H9 (cell line): ENCODE data around the gene SAFB. TPM values are rescaled to one million over a fixed set of nuclear protein-coding genes. Genes with fewer than 3 reads are reported as not detected.

ENCODE experiments used
- DNase-seq: peaks from one replicate; pipeline ENCODE4 v3.0.0-alpha.2; 2017
- H2AFZ ChIP-seq: one replicate; pipeline ENCODE4 v1.6.1; 2013; ENCODE audit warnings: mild to moderate bottlenecking, low read length, control low read depth, moderate library complexity
- H2AK5ac ChIP-seq: 2 replicates; pipeline ENCODE4 v1.6.1; 2013; ENCODE audit warnings: low read length, control low read depth, mixed read lengths; ENCODE audit not compliant: insufficient read length
- H2BK120ac ChIP-seq: one replicate; pipeline ENCODE4 v1.6.1; 2013; ENCODE audit warnings: low read depth, mild to moderate bottlenecking, low read length, control low read depth, inconsistent platforms; ENCODE audit not compliant: poor library complexity, severe bottlenecking
- H2BK12ac ChIP-seq: 2 replicates; pipeline ENCODE4 v1.6.1; 2013; ENCODE audit warnings: low read length, control low read depth, mixed read lengths, low read depth; ENCODE audit not compliant: insufficient read length
- H2BK15ac ChIP-seq: 2 replicates; pipeline ENCODE4 v1.6.1; 2013; ENCODE audit warnings: low read depth, low read length, control low read depth
- H2BK20ac ChIP-seq: one replicate; pipeline ENCODE4 v1.6.1; 2013; ENCODE audit warnings: low read depth, mild to moderate bottlenecking, low read length, control low read depth, inconsistent platforms; ENCODE audit not compliant: poor library complexity, severe bottlenecking
- H2BK5ac ChIP-seq: 2 replicates; pipeline ENCODE4 v1.6.1; 2013; ENCODE audit warnings: low read length, control low read depth, mixed read lengths; ENCODE audit not compliant: insufficient read length
- H3K14ac ChIP-seq: 2 replicates; pipeline ENCODE4 v1.6.1; 2013; ENCODE audit warnings: low read length, control low read depth; ENCODE audit not compliant: insufficient read depth
- H3K18ac ChIP-seq: 2 replicates; pipeline ENCODE4 v1.6.1; 2013; ENCODE audit warnings: low read depth, mild to moderate bottlenecking, mixed read lengths, low read length, control low read depth; ENCODE audit not compliant: insufficient read length
- H3K23ac ChIP-seq: 2 replicates; pipeline ENCODE4 v1.6.1; 2013; ENCODE audit warnings: low read length, control low read depth, mixed read lengths, low read depth; ENCODE audit not compliant: insufficient read length
- H3K23me2 ChIP-seq: 2 replicates; pipeline ENCODE4 v1.6.1; 2013; ENCODE audit warnings: low read depth, mild to moderate bottlenecking, mixed read lengths, low read length, control low read depth; ENCODE audit not compliant: insufficient read length, poor library complexity, severe bottlenecking
- H3K27ac ChIP-seq: 2 replicates; pipeline ENCODE4 v1.5.1; 2013; ENCODE audit warnings: low read length, control low read depth, mixed read lengths, low read depth; ENCODE audit not compliant: insufficient read length
- H3K27me3 ChIP-seq: 2 replicates; pipeline ENCODE4 v1.6.1; 2013; ENCODE audit warnings: low read length, control low read depth, inconsistent platforms; ENCODE audit not compliant: insufficient read depth
- H3K4ac ChIP-seq: 2 replicates; pipeline ENCODE4 v1.6.1; 2013; ENCODE audit warnings: low read depth, mild to moderate bottlenecking, control low read depth, inconsistent platforms, low read length, moderate library complexity
- H3K4me1 ChIP-seq: 2 replicates; pipeline ENCODE4 v1.6.1; 2013; ENCODE audit warnings: low read length, control low read depth, inconsistent platforms; ENCODE audit not compliant: insufficient read depth
- H3K4me2 ChIP-seq: 2 replicates; pipeline ENCODE4 v1.6.1; 2013; ENCODE audit warnings: low read length, control low read depth, mixed read lengths; ENCODE audit not compliant: insufficient read length, insufficient read depth
- H3K56ac ChIP-seq: 2 replicates; pipeline ENCODE4 v1.6.1; 2013; ENCODE audit warnings: low read depth, mild to moderate bottlenecking, mixed read lengths, low read length, control low read depth; ENCODE audit not compliant: insufficient read length
- H3K79me1 ChIP-seq: 2 replicates; pipeline ENCODE4 v1.6.1; 2013; ENCODE audit warnings: low read depth, mild to moderate bottlenecking, moderate library complexity, low read length, control low read depth, inconsistent platforms; ENCODE audit not compliant: insufficient read depth, poor library complexity, severe bottlenecking
- H3K79me2 ChIP-seq: 2 replicates; pipeline ENCODE4 v1.6.1; 2013; ENCODE audit warnings: low read length, control low read depth, inconsistent platforms; ENCODE audit not compliant: insufficient read depth
- H3K9ac ChIP-seq: 2 replicates; pipeline ENCODE4 v1.6.1; 2013; ENCODE audit warnings: low read length, control low read depth, mixed read lengths; ENCODE audit not compliant: insufficient read length; ENCODE audit errors: extremely low read depth
- H3K9me3 ChIP-seq: one replicate; pipeline ENCODE4 v1.6.1; 2013; ENCODE audit warnings: low read depth, low read length, inconsistent platforms; ENCODE audit not compliant: control insufficient read depth
- H3T11ph ChIP-seq: one replicate; pipeline ENCODE4 v1.6.1; 2013; ENCODE audit warnings: mild to moderate bottlenecking, low read length, control low read depth, inconsistent platforms
- H4K20me1 ChIP-seq: one replicate; pipeline ENCODE4 v1.6.1; 2013; ENCODE audit not compliant: control insufficient read depth, insufficient read length, insufficient read depth
- H4K5ac ChIP-seq: 2 replicates; pipeline ENCODE4 v1.6.1; 2013; ENCODE audit warnings: low read depth, mild to moderate bottlenecking, mixed read lengths, low read length, control low read depth; ENCODE audit not compliant: insufficient read length
- H4K8ac ChIP-seq: replicated peaks from 2 replicates; pipeline ENCODE4 v1.6.1; 2013; ENCODE audit warnings: low read length, control low read depth, mixed read lengths, low read depth; ENCODE audit not compliant: insufficient read length
- H4K91ac ChIP-seq: 2 replicates; pipeline ENCODE4 v1.6.1; 2013; ENCODE audit warnings: low read depth, mild to moderate bottlenecking, moderate library complexity, mixed read lengths, low read length, control low read depth; ENCODE audit not compliant: insufficient read length
- H3K27ac Mint-ChIP-seq, 3 experiments: 2 replicates in 2 of 3; 3 replicates in 1 of 3; pipeline ENCODE4 v1.8.0; 2020 to 2021; ENCODE audit warnings: mixed read lengths in 3 of 3, mild to moderate bottlenecking in 1 of 3, moderate library complexity in 1 of 3
- H3K27me3 Mint-ChIP-seq: 2 replicates; pipeline ENCODE4 v1.8.0; 2021; ENCODE audit warnings: low read depth, mild to moderate bottlenecking, moderate library complexity, mixed read lengths
- H3K36me3 Mint-ChIP-seq, 3 experiments: 2 replicates in 2 of 3; 3 replicates in 1 of 3; pipeline ENCODE4 v1.8.0; 2020 to 2021; ENCODE audit warnings: low read depth in 3 of 3, mixed read lengths in 3 of 3; ENCODE audit not compliant: insufficient read depth in 1 of 3
- H3K4me1 Mint-ChIP-seq, 2 experiments: 2 replicates each; pipeline ENCODE4 v1.8.0; 2020; ENCODE audit warnings: mixed read lengths in 2 of 2
- H3K4me3 Mint-ChIP-seq, 2 experiments: 2 replicates in 1 of 2; 3 replicates in 1 of 2; pipeline ENCODE4 v1.8.0; 2020 to 2021; ENCODE audit warnings: mild to moderate bottlenecking in 2 of 2, mixed read lengths in 2 of 2, moderate library complexity in 1 of 2
- H3K9me3 Mint-ChIP-seq, 2 experiments: 2 replicates in 1 of 2; 3 replicates in 1 of 2; pipeline ENCODE4 v1.8.0; 2020; ENCODE audit warnings: mild to moderate bottlenecking in 2 of 2, mixed read lengths in 2 of 2, moderate library complexity in 1 of 2
- WGBS: extraction: QIAGEN DNeasy Blood & Tissue Kit; methylation state at CpG from one replicate; pipeline ENCODE4 v1.1.7; 2013; ENCODE audit warnings: missing lambda C conversion rate, low lambda C conversion rate, mixed read lengths; ENCODE audit not compliant: insufficient read length; ENCODE audit errors: extremely low coverage; 5-methylcytosine and 5-hydroxymethylcytosine counted together
- total RNA-seq: library from RNA; stranded (reverse); gene quantifications from 2 replicates; pipeline ENCODE4 v1.2.1, GENCODE V29; 2021
- TF ChIP-seq, protein P1 (sequence below): fragments of 200-600 bp; sonication (generic); conservative IDR thresholded peaks from 3 replicates; pipeline ENCODE4 v1.8.0; 2021; ENCODE audit warnings: antibody characterized with exemption, mild to moderate bottlenecking

Gene SAFB
- total RNA-seq, 1 experiment from 2014 or later: 110 TPM

DNA sequence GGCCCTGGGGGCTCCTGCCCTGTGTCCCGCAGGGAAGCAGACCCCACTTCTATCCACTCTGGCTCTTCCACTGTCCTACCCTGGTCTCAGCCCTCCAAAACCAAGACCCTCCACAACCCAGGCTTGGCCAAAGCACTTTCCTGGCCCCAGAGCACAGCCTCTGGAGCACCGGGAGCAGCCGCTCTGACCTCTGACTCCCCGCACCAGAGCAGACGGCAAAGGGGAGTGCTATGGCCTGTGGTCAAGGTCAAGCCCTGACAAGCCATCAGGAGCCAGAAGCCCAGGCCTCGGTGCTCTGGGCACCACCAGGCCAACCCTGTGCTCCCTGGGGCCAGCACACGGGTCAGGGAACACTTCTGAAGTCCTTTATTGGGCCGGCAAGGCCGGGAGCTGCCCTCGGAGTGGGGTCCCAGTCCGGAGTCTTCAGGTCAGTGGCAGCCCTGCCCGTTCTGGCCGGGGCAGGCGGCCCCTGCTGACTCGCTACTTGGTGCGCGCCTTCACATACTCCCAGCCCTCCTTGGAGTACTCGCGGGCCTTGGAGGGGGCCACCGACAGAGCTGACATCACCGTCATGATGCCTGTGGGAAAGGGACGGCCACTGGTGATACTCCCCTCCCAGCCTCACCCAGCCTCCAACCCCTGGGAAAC, 55.3 kb downstream of the SAFB start:
- TF ChIP-seq, protein P1, sequence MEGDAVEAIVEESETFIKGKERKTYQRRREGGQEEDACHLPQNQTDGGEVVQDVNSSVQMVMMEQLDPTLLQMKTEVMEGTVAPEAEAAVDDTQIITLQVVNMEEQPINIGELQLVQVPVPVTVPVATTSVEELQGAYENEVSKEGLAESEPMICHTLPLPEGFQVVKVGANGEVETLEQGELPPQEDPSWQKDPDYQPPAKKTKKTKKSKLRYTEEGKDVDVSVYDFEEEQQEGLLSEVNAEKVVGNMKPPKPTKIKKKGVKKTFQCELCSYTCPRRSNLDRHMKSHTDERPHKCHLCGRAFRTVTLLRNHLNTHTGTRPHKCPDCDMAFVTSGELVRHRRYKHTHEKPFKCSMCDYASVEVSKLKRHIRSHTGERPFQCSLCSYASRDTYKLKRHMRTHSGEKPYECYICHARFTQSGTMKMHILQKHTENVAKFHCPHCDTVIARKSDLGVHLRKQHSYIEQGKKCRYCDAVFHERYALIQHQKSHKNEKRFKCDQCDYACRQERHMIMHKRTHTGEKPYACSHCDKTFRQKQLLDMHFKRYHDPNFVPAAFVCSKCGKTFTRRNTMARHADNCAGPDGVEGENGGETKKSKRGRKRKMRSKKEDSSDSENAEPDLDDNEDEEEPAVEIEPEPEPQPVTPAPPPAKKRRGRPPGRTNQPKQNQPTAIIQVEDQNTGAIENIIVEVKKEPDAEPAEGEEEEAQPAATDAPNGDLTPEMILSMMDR: no peak
- DNase-seq: no peak
- no peak overlapping the region for H3K9ac ChIP-seq

More for the DNA sequence above, 55.3 kb downstream of the SAFB start:
- no peak overlapping the region for H2BK120ac ChIP-seq
- H3K9me3 ChIP-seq: no peaks in the 10 kb centered on the region
- H3K23ac ChIP-seq: no peak overlapping the region
- no peak overlapping the region for H4K91ac ChIP-seq
- H3K9me3 Mint-ChIP-seq: peaks cover 0 to 2% of the 10 kb centered on the region in 2 experiments; a peak in 2 of 5 replicates
- H3K27ac Mint-ChIP-seq: no peak overlapping the region
- H3K79me2 ChIP-seq: no peaks in the 10 kb centered on the region
- no peak overlapping the region for H3K27ac ChIP-seq
- H4K8ac ChIP-seq: no peak overlapping the region
- H3K4me1 Mint-ChIP-seq: peaks cover 22 to 30% of the 10 kb centered on the region in 2 experiments
- H3K4me2 ChIP-seq: no peak overlapping the region
- no peak overlapping the region for H4K5ac ChIP-seq
- no peak overlapping the region for H3T11ph ChIP-seq
- H2AFZ ChIP-seq: no peak overlapping the region
- H3K4me3 Mint-ChIP-seq: no peak overlapping the region; a peak in 1 of 5 replicates
- H3K27me3 ChIP-seq: no peaks in the 10 kb centered on the region
- no peaks in the 10 kb centered on the region for H4K20me1 ChIP-seq
- no peaks in the 10 kb centered on the region; the same call in 1 of the 2 replicates for H3K4me1 ChIP-seq
- no peak overlapping the region for H3K18ac ChIP-seq
- H3K56ac ChIP-seq: no peak overlapping the region
- peaks cover under 1 to 4% (median 4%) of the 10 kb centered on the region in 3 experiments; a peak in 5 of 7 replicates for H3K36me3 Mint-ChIP-seq
- H2BK20ac ChIP-seq: no peak overlapping the region
- no peak overlapping the region for H2BK5ac ChIP-seq
- H3K79me1 ChIP-seq: no peaks in the 10 kb centered on the region
- H2BK12ac ChIP-seq: no peak overlapping the region
- H3K27me3 Mint-ChIP-seq: peaks cover 9% of the 10 kb centered on the region
- no peak overlapping the region for H3K4ac ChIP-seq
- no peak overlapping the region for H2BK15ac ChIP-seq
- H3K23me2 ChIP-seq: peaks cover 14% of the 10 kb centered on the region
- H3K14ac ChIP-seq: no peak overlapping the region; the same call in 1 of the 2 replicates
- no CpG with 5 or more reads among the region's 22 CpGs for WGBS
- no peak overlapping the region for H2AK5ac ChIP-seq
